ENCODE results near the gene SPDYE5.
"Not testable (repeated sequence)": the region's sequence is repeated elsewhere in the genome, so short reads cannot be mapped to it uniquely, and the experiment has no call there.

Gene SPDYE5, protein sequence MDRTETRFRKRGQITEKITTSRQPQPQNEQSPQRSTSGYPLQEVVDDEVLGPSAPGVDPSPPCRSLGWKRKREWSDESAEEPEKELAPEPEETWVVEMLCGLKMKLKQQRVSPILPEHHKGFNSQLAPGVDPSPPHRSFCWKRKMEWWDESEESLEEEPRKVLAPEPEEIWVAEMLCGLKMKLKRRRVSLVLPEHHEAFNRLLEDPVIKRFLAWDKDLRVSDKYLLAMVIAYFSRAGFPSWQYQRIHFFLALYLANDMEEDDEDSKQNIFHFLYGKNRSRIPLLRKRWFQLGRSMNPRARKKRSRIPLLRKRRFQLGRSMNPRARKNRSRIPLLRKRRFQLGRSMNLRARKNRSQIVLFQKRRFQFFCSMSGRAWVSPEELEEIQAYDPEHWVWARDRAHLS

GRCh38 chr7:75492020-75492419 lies at the start of gene SPDYE5:
TSS of gene SPDYE5 (plus strand) at chr7:75492320. CDS start at chr7:75494048, 1,728 bp downstream.
- not testable (repeated sequence) for H3K27ac ChIP-seq (ENCODE audit: low read length); H2AFZ ChIP-seq (ENCODE audit: low read depth, low read length); H3K36me3 ChIP-seq (replicated peaks; ENCODE audit: low read depth, low read length); H4K20me1 ChIP-seq (ENCODE audit: insufficient read depth, low read length); H3K9me3 ChIP-seq (ENCODE audit: insufficient read depth, low read length); H3K79me2 ChIP-seq (ENCODE audit: low read length); H3K4me1 ChIP-seq (ENCODE audit: low read length); H3K4me2 ChIP-seq (ENCODE audit: low read length); H3K9ac ChIP-seq (ENCODE audit: low read length); H3K27me3 ChIP-seq (ENCODE audit: low read depth, low read length); H3K4me3 ChIP-seq (ENCODE audit: low read length)

- not testable (repeated sequence) for H3K36me3 ChIP-seq (replicated peaks; ENCODE audit: low read depth, low read length); H4K20me1 ChIP-seq (ENCODE audit: insufficient read depth, low read length); H3K9me3 ChIP-seq (ENCODE audit: insufficient read depth, low read length); H3K27me3 ChIP-seq (ENCODE audit: low read depth, low read length); H2AFZ ChIP-seq (ENCODE audit: low read depth, low read length); H3K79me2 ChIP-seq (ENCODE audit: low read length); H3K27ac ChIP-seq (ENCODE audit: low read length); H3K4me1 ChIP-seq (ENCODE audit: low read length)
- H3K4me2 ChIP-seq (ENCODE audit: low read length) = peak overlapping the region; percentile 60
- peak overlapping the region; percentile 51 for H3K9ac ChIP-seq (ENCODE audit: low read length)
- H3K4me3 ChIP-seq (ENCODE audit: low read length) = peak overlapping the region; percentile 77
Observed at GRCh38 chr7:75442465-75443111, 49.5 kb upstream of the SPDYE5 start.

- H3K9ac ChIP-seq (ENCODE audit: low read length); H3K36me3 ChIP-seq (replicated peaks; ENCODE audit: low read depth, low read length); H3K4me2 ChIP-seq (ENCODE audit: low read length); H3K27me3 ChIP-seq (ENCODE audit: low read depth, low read length); H2AFZ ChIP-seq (ENCODE audit: low read depth, low read length); H3K27ac ChIP-seq (ENCODE audit: low read length); H4K20me1 ChIP-seq (ENCODE audit: insufficient read depth, low read length); H3K9me3 ChIP-seq (ENCODE audit: insufficient read depth, low read length); H3K4me3 ChIP-seq (ENCODE audit: low read length); H3K79me2 ChIP-seq (ENCODE audit: low read length); H3K4me1 ChIP-seq (ENCODE audit: low read length): not testable (repeated sequence)
Observed at GRCh38 chr7:75449946-75450345, 42.2 kb upstream of the SPDYE5 start.

DNA sequence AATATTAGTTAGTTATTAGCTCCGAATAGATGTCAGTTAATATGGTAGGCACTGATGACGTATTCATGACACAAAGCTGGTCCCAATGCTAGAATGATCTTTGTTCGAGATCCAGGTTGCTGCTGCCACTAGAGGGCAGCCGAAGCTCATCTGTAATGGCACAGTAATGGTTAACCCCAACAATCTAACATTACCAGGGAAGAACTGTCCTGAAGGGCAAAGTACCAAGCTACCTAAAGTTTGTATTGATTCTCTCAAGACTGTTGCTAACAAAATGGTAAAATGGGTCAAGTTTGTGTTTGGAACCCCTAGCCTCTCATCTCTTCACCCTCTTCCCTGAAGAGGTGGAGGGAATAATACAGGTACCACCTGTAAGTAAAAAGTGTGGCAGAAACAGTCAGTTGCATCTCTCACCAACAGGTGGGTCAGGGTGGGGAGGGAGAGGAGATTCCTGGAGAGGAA lies 39.6 kb upstream of the SPDYE5 start:
- H3K27me3 ChIP-seq (ENCODE audit: low read depth, low read length); H3K27ac ChIP-seq (ENCODE audit: low read length); H3K4me2 ChIP-seq (ENCODE audit: low read length); H3K4me3 ChIP-seq (ENCODE audit: low read length); H3K79me2 ChIP-seq (ENCODE audit: low read length); H3K9ac ChIP-seq (ENCODE audit: low read length); H3K9me3 ChIP-seq (ENCODE audit: insufficient read depth, low read length); H4K20me1 ChIP-seq (ENCODE audit: insufficient read depth, low read length); H3K4me1 ChIP-seq (ENCODE audit: low read length); H2AFZ ChIP-seq (ENCODE audit: low read depth, low read length); H3K36me3 ChIP-seq (replicated peaks; ENCODE audit: low read depth, low read length): not testable (repeated sequence)
- peak; percentile 33 for TF ChIP-seq CTCF (IDR thresholded peaks at IDR 0.05; ENCODE audit: low read depth, low read length)

DNA sequence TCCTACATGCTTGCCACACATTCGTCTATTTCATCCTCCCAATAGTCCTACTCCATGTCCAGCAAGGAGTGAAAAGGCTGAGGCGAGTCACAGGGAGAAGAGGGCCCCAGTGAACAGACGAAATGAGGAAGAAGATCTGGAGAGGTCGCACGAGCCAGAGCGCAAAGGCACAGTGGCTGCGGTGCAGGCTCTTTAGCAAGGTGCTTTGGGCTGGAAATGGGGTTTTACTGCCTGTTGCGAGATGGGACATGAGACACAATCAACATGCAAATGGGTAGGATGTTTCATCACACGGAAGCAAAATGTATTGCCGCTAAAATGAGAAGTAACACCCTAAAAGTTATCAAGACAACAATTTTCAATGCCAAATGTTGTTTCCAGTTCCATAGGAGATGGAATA lies 35.7 kb upstream of the SPDYE5 start:
- H3K79me2 ChIP-seq (ENCODE audit: low read length); H3K4me2 ChIP-seq (ENCODE audit: low read length); H3K9ac ChIP-seq (ENCODE audit: low read length); H3K4me1 ChIP-seq (ENCODE audit: low read length); H3K9me3 ChIP-seq (ENCODE audit: insufficient read depth, low read length); H3K4me3 ChIP-seq (ENCODE audit: low read length); H3K27me3 ChIP-seq (ENCODE audit: low read depth, low read length); H2AFZ ChIP-seq (ENCODE audit: low read depth, low read length); H4K20me1 ChIP-seq (ENCODE audit: insufficient read depth, low read length); H3K36me3 ChIP-seq (replicated peaks; ENCODE audit: low read depth, low read length); H3K27ac ChIP-seq (ENCODE audit: low read length): not testable (repeated sequence)

GRCh38 chr7:75458034-75458433 lies 34.1 kb upstream of the SPDYE5 start:
- H3K4me1 ChIP-seq (ENCODE audit: low read length); H3K4me2 ChIP-seq (ENCODE audit: low read length); H3K9ac ChIP-seq (ENCODE audit: low read length): not testable (repeated sequence)

DNA sequence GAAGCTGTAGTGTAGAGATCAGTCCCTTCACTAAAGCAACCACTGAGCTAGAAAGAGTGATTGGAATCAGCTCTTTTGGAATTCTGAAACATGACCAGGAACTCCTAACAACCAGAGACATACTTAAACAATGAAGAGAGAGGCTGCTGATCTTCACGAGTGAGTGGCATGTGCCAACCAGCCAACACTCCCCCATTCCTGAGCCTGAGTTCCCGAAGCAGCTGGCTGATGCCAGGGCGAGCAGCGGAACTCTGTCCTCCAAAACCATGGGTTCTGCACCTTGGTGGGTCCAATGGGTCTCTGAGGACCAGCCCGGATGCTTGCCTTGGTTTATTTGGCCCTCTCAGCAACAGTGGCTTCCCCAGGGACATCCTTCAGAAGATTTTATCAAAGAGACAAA lies 31.6 kb upstream of the SPDYE5 start:
- not testable (repeated sequence) for H3K79me2 ChIP-seq (ENCODE audit: low read length); H3K27ac ChIP-seq (ENCODE audit: low read length); H3K4me3 ChIP-seq (ENCODE audit: low read length); H3K36me3 ChIP-seq (replicated peaks; ENCODE audit: low read depth, low read length); H4K20me1 ChIP-seq (ENCODE audit: insufficient read depth, low read length); H3K4me1 ChIP-seq (ENCODE audit: low read length); H3K9ac ChIP-seq (ENCODE audit: low read length); H3K9me3 ChIP-seq (ENCODE audit: insufficient read depth, low read length); H2AFZ ChIP-seq (ENCODE audit: low read depth, low read length); H3K27me3 ChIP-seq (ENCODE audit: low read depth, low read length); H3K4me2 ChIP-seq (ENCODE audit: low read length)

More at GRCh38 chr7:75458034-75458433, 34.1 kb upstream of the SPDYE5 start:
- not testable (repeated sequence) for H2AFZ ChIP-seq (ENCODE audit: low read depth, low read length); H3K79me2 ChIP-seq (ENCODE audit: low read length); H4K20me1 ChIP-seq (ENCODE audit: insufficient read depth, low read length); H3K27me3 ChIP-seq (ENCODE audit: low read depth, low read length); H3K9me3 ChIP-seq (ENCODE audit: insufficient read depth, low read length); H3K36me3 ChIP-seq (replicated peaks; ENCODE audit: low read depth, low read length); H3K27ac ChIP-seq (ENCODE audit: low read length); H3K4me3 ChIP-seq (ENCODE audit: low read length)

GRCh38 chr7:75470166-75470565 lies 22.0 kb upstream of the SPDYE5 start:
- H3K9ac ChIP-seq (ENCODE audit: low read length); H3K9me3 ChIP-seq (ENCODE audit: insufficient read depth, low read length); H2AFZ ChIP-seq (ENCODE audit: low read depth, low read length); H3K4me3 ChIP-seq (ENCODE audit: low read length); H3K79me2 ChIP-seq (ENCODE audit: low read length); H3K36me3 ChIP-seq (replicated peaks; ENCODE audit: low read depth, low read length); H3K4me1 ChIP-seq (ENCODE audit: low read length); H3K27me3 ChIP-seq (ENCODE audit: low read depth, low read length); H3K27ac ChIP-seq (ENCODE audit: low read length); H3K4me2 ChIP-seq (ENCODE audit: low read length); H4K20me1 ChIP-seq (ENCODE audit: insufficient read depth, low read length): not testable (repeated sequence)

GRCh38 chr7:75477457-75477856 lies 14.7 kb upstream of the SPDYE5 start:
- H3K4me2 ChIP-seq (ENCODE audit: low read length); H3K9me3 ChIP-seq (ENCODE audit: insufficient read depth, low read length); H3K9ac ChIP-seq (ENCODE audit: low read length); H4K20me1 ChIP-seq (ENCODE audit: insufficient read depth, low read length); H3K27ac ChIP-seq (ENCODE audit: low read length); H2AFZ ChIP-seq (ENCODE audit: low read depth, low read length); H3K4me3 ChIP-seq (ENCODE audit: low read length); H3K27me3 ChIP-seq (ENCODE audit: low read depth, low read length); H3K4me1 ChIP-seq (ENCODE audit: low read length); H3K36me3 ChIP-seq (replicated peaks; ENCODE audit: low read depth, low read length): not testable (repeated sequence)
- H3K79me2 ChIP-seq (ENCODE audit: low read length) = peaks cover 15% of the 10 kb centered on the region; the same call in 1 of the 2 replicates

Data from OCI-LY3 (cell line).